K562 (cell line): ENCODE results near the gene COL25A1. TPM values are rescaled to one million over a fixed set of nuclear protein-coding genes. Genes with fewer than 3 reads are reported as not detected.

Experiments
- ATAC-seq: fragments of 200-7000 bp; cut with Tn5 transposase; 3 replicates; pipeline ENCODE4 v1.9.1; 2020; ENCODE audit warnings: moderate library complexity
- BruUV-seq: library from RNA; stranded (reverse); fragments of 400-500 nt; replicated peaks from 2 replicates; lab custom pipeline; 2021; lab: Mats Ljungman, UMichigan
- CTCF ChIA-PET: fragments of 300-600 bp; formaldehyde crosslinking; extraction: SDS; loops from one replicate; lab custom pipeline; 2021; ENCODE audit warnings: low intra/inter-chr PET ratio; lab: Yijun Ruan, JAX
- POLR2A ChIA-PET: fragments of 300-600, 350-650 bp; sonication (Branson Sonifier 250); formaldehyde crosslinking; extraction: SDS; loops from one replicate; lab custom pipeline; 2021; ENCODE audit warnings: antibody characterized with exemption, inconsistent platforms; lab: Yijun Ruan, JAX
- DNase-seq, 4 experiments: peaks; one replicate each; pipeline versions ENCODE4 v3.0.0 to v3.0.0-alpha.2; 2011 to 2018; ENCODE audit warnings: low spot score in 3 of 4, mixed read lengths in 3 of 4; ENCODE audit errors: extremely low read depth in 1 of 4
- FAIRE-seq: peaks from 2 replicates; lab custom pipeline; 2011; peaks lifted over from hg19 to GRCh38; lab: Jason Lieb, UNC
- H2AFZ ChIP-seq: 2 replicates; pipeline ENCODE4 v1.6.0; 2011; ENCODE audit warnings: low read depth, low read length, control low read depth, inconsistent platforms
- H3K27ac ChIP-seq: fragments of 200-600 bp; 3 replicates; pipeline ENCODE4 v1.8.0; 2011; ENCODE audit warnings: low read depth, mild to moderate bottlenecking, control low read depth, inconsistent platforms, low read length, moderate library complexity, mixed read lengths; ENCODE audit errors: extremely low read depth
- H3K27me3 ChIP-seq, 2 experiments: fragments of 300-600 bp in 1 of 2; 2 replicates in 1 of 2; 3 replicates in 1 of 2; pipeline versions ENCODE4 v1.6.0 to v1.8.0; 2011; ENCODE audit warnings: inconsistent platforms in 2 of 2, low read length in 2 of 2, mild to moderate bottlenecking in 1 of 2, mixed read lengths in 1 of 2, moderate library complexity in 1 of 2; ENCODE audit not compliant: control insufficient read depth in 2 of 2, insufficient read depth in 2 of 2
- H3K36me3 ChIP-seq: fragments of 300-600 bp; 3 replicates; pipeline ENCODE4 v1.8.0; 2011; ENCODE audit warnings: mild to moderate bottlenecking, low read length, inconsistent platforms; ENCODE audit not compliant: control insufficient read depth, insufficient read depth
- H3K4me1 ChIP-seq, 2 experiments: fragments of 200-600 bp in 1 of 2; replicated peaks in 1 of 2; 2 replicates in 1 of 2; 3 replicates in 1 of 2; pipeline versions ENCODE4 v1.5.1 to v1.8.0; 2011; ENCODE audit warnings: inconsistent platforms in 2 of 2, low read length in 2 of 2, mild to moderate bottlenecking in 1 of 2, mixed read lengths in 1 of 2, moderate library complexity in 1 of 2; ENCODE audit not compliant: control insufficient read depth in 2 of 2, insufficient read depth in 2 of 2
- H3K4me2 ChIP-seq: 2 replicates; pipeline ENCODE4 v1.6.1; 2011; ENCODE audit warnings: low read length, control low read depth, inconsistent platforms, mixed read lengths; ENCODE audit not compliant: insufficient read depth
- H3K4me3 ChIP-seq: fragments of 200-600 bp; sonication (generic), shearing (Covaris generic); 2 replicates; pipeline ENCODE4 v1.5.1; 2016; ENCODE audit warnings: control low read depth, inconsistent platforms
- H3K79me2 ChIP-seq: fragments of 200-600 bp; 3 replicates; pipeline ENCODE4 v1.8.0; 2011; ENCODE audit warnings: low read length, inconsistent platforms; ENCODE audit not compliant: control insufficient read depth, insufficient read depth
- H3K9ac ChIP-seq, 2 experiments: 2 replicates each; pipeline versions ENCODE4 v1.6.0 to v1.6.1; 2011; ENCODE audit warnings: low read depth in 2 of 2, low read length in 2 of 2, control low read depth in 1 of 2, inconsistent platforms in 1 of 2, mild to moderate bottlenecking in 1 of 2, mixed read lengths in 1 of 2; ENCODE audit not compliant: insufficient read depth in 1 of 2
- H3K9me1 ChIP-seq: one replicate; pipeline ENCODE4 v1.6.0; 2011; ENCODE audit warnings: inconsistent platforms, mild to moderate bottlenecking, low read length, moderate library complexity; ENCODE audit not compliant: control insufficient read depth, insufficient read depth
- H3K9me3 ChIP-seq: replicated peaks from 2 replicates; pipeline ENCODE4 v1.5.1; 2011; ENCODE audit warnings: low read depth, low read length, inconsistent platforms; ENCODE audit not compliant: control insufficient read depth, insufficient read depth
- H4K20me1 ChIP-seq: replicated peaks from 2 replicates; pipeline ENCODE4 v1.6.1; 2011; ENCODE audit warnings: low read length, inconsistent platforms, mixed read lengths; ENCODE audit not compliant: control insufficient read depth, insufficient read depth
- AFF1 ChIP-seq, 2 experiments: fragments of 450-650 bp; IDR thresholded peaks; 2 replicates each; pipeline ENCODE4 v1.6.1; 2018; ENCODE audit warnings: mild to moderate bottlenecking in 2 of 2, low read depth in 1 of 2; ENCODE audit not compliant: partially characterized antibody in 2 of 2
- CBX8 ChIP-seq: fragments of 200-600 bp; sonication (generic); IDR thresholded peaks from 2 replicates; pipeline ENCODE4 v1.6.1; 2012; ENCODE audit warnings: borderline replicate concordance, mixed run types, low read depth, mild to moderate bottlenecking, moderate library complexity, mixed read lengths, low read length, control low read depth, inconsistent platforms; ENCODE audit not compliant: poor library complexity, severe bottlenecking; ENCODE audit errors: extremely low read depth
- EGR1 ChIP-seq: fragments of 450-650 bp; conservative IDR thresholded peaks from 2 replicates; pipeline ENCODE4 v1.6.1; 2017; ENCODE audit warnings: mild to moderate bottlenecking
- HOXB6 ChIP-seq: fragments of 250-450 bp; sonication (Bioruptor Pico); IDR thresholded peaks from 2 replicates; pipeline ENCODE4 v1.5.1; 2022; ENCODE audit warnings: mild to moderate bottlenecking, borderline replicate concordance
- MCM5 ChIP-seq: fragments of 450-650 bp; IDR thresholded peaks from 2 replicates; pipeline ENCODE4 v1.6.1; 2016; ENCODE audit warnings: low read depth
- NR2F6 ChIP-seq: fragments of 450-650 bp; formaldehyde crosslinking; IDR thresholded peaks from 2 replicates; pipeline ENCODE4 v1.4.0; 2020; ENCODE audit warnings: mild to moderate bottlenecking
- ZBED1 ChIP-seq: IDR thresholded peaks from 2 replicates; pipeline ENCODE4 v1.6.1; 2014
- ZNF134 ChIP-seq: fragments of 250-450 bp; sonication (Bioruptor Pico); conservative IDR thresholded peaks from 2 replicates; pipeline ENCODE4 v1.4.0; 2020
- ZNF197 ChIP-seq: fragments of 200-800 bp; sonication (Bioruptor generic); IDR thresholded peaks from 2 replicates; pipeline ENCODE4 v1.6.1; 2016; ENCODE audit warnings: low read depth, missing genetic modification characterization, missing compliant biosample characterization
- ZNF445 ChIP-seq: fragments of 250-450 bp; sonication (Bioruptor Pico); IDR thresholded peaks from 2 replicates; pipeline ENCODE4 v1.4.0; 2020; ENCODE audit warnings: low read depth, mild to moderate bottlenecking, moderate library complexity
- ZNF589 ChIP-seq: fragments of 200-800 bp; sonication (Bioruptor generic); IDR thresholded peaks from 2 replicates; pipeline ENCODE4 v1.6.1; 2016; ENCODE audit warnings: low read depth, missing genetic modification characterization, missing compliant biosample characterization
- WGBS: fragments of 100-300 bp; shearing (Covaris generic); methylation state at CpG from one replicate; pipeline ENCODE4 v1.1.6; 2016; ENCODE audit warnings: low coverage, mixed read lengths; ENCODE audit not compliant: insufficient coverage; ENCODE audit errors: missing lambda C conversion rate; 5-methylcytosine and 5-hydroxymethylcytosine counted together
- in situ Hi-C: fragments of 300-500 bp; cut with MboI; formaldehyde crosslinking; loops from 4 replicates; pipeline ENCODE4 v1.15.0; 2018; ENCODE audit warnings: inconsistent platforms, mixed read lengths
- intact Hi-C: fragments of 100-400 bp; cut with micrococcal nuclease; formaldehyde crosslinking; loops from 2 replicates; pipeline ENCODE4 v1.14.2; 2022
- polyA plus RNA-seq, 8 experiments: library from polyadenylated mRNA; depleted of rRNA in 4 of 8; stranded (reverse) in 5 of 8; unstranded in 3 of 8; fragments of >200 nt; fragmentation: Nextera tagmentation in 2 of 8; fragmentation: Illumina TruSeq in 1 of 8; extraction: Ambion mirVana in 2 of 8; extraction: Trizol in 1 of 8; gene quantifications; 2 replicates each; pipeline versions ENCODE4 v1.2.1 to v1.2.3, GENCODE V29; 2011 to 2014; ENCODE audit warnings: inconsistent platforms in 1 of 8, missing spikeins in 1 of 8
- total RNA-seq, 7 experiments: library from RNA; depleted of rRNA in 6 of 7; stranded (reverse); fragments of >200 nt in 6 of 7; fragmentation: Illumina TruSeq in 2 of 7; extraction: Trizol in 2 of 7; gene quantifications; 2 replicates each; pipeline versions ENCODE4 v1.2.1 to v1.2.3, GENCODE V29; 2011 to 2021; ENCODE audit warnings: low replicate concordance in 1 of 7

COL25A1 gene
- total and polyA plus RNA-seq, 9 of the 15 experiments (the other 6 are each of a cell fraction or from before 2014, with no cell fraction given) = 0.03 to 0.62 (median 0.27) TPM

GRCh38 chr4:109051054-109051453 lies 251.4 kb downstream of the COL25A1 start:
- FAIRE-seq = no peak
- H3K4me2 ChIP-seq = no peak overlapping the region
- no peaks in the 10 kb centered on the region for H3K27me3 ChIP-seq
- no peaks in the 10 kb centered on the region for H3K36me3 ChIP-seq
- BruUV-seq = no TSS peak
- H3K79me2 ChIP-seq = no peaks in the 10 kb centered on the region
- H4K20me1 ChIP-seq = no peaks in the 10 kb centered on the region
- intact Hi-C loops (no loop called here), in situ Hi-C loops (no loop called here)
- TF ChIP-seq HOXB6 (CRISPR knock-in tag) (no peak), ZNF445 (CRISPR knock-in tag) (no peak), MCM5 (no peak), AFF1 (IDR thresholded peaks at IDR 0.05; ENCODE audit: low read depth in 1 of 2, partially characterized antibody in 2 of 2) (no peak), NR2F6 (CRISPR knock-in tag) (no peak), ZBED1 (no peak), ZNF134 (CRISPR knock-in tag) (no peak), EGR1 (no peak), ZNF589 (no peak), ZNF197 (CRISPR knock-in tag) (no peak), CBX8 (no peak)
- peak overlapping the region; percentile 25 for H2AFZ ChIP-seq
- ATAC-seq = no peak
- H3K4me3 ChIP-seq = no peak overlapping the region
- ChIA-PET POLR2A (interaction anchor here (1.0 kb wide), 1 partner anchor 10 kb away, joined by 3 read pairs; no protein-coding TSS in a partner anchor), CTCF (no interaction called here)
- H3K27ac ChIP-seq = no peak overlapping the region
- H3K9me3 ChIP-seq = no peaks in the 10 kb centered on the region
- 71% methylated on average over 2 of the region's 2 CpGs for WGBS
- no peak for DNase-seq
- H3K9ac ChIP-seq = no peak overlapping the region
- no peaks in the 10 kb centered on the region for H3K9me1 ChIP-seq
- H3K4me1 ChIP-seq = peaks cover 0 to 22% of the 10 kb centered on the region in 2 experiments; a peak in 4 of 5 replicates
